Measurements from ENCODE around the gene RNFT1. TPM values are rescaled to one million over a fixed set of nuclear protein-coding genes. Genes with fewer than 3 reads are reported as not detected.
A peak's percentile ranks its signal among the peaks of the same experiment; 100 is the strongest.
"Not testable (repeated sequence)": the region's sequence is repeated elsewhere in the genome, so short reads cannot be mapped to it uniquely, and the experiment has no call there.

RNFT1 gene
- total RNA-seq, 1 experiment from 2014 or later: 11.4 TPM

DNA sequence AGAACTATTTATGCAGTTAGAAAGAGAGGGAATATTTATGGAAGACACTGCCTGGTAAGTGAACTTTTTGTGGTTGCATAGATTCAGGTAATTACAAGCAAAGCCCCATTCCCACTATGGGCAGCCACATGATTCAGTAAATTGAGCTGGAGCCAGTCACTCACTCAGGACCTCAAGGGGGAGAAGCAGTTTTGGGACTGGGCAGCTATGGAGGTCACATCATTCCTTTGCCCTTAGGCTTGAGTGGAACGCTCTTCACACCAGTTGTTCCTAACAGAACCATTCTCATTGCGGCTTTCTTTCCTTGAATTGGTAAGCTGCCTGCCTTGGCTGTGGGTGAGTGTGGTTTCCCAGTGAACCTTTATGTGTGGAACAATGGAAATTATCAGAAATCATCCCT is 34.4 kb downstream of the RNFT1 start:
- not testable (repeated sequence) for DNase-seq (ENCODE audit: low spot score)

DNA sequence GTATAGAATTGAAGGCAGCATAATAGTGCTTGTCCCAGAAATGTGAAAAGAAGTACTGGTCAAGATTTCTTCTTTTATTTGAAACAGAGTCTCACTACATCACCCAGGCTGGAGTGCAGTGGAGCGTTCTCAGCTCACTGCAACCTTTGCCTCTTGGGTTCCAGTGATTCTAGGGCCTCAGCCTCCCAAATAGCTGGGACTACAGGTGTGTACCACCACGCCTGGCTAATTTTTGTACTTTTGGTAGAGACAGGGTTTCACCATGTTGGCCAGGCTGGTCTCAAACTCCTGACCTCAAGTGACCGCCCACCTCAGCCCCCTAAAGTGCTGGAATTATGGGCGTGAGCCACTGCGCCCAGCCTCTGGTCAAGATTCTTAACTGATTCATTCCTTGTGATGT is 43.9 kb downstream of the RNFT1 start:
- not testable (repeated sequence) for DNase-seq (ENCODE audit: low spot score)

DNA sequence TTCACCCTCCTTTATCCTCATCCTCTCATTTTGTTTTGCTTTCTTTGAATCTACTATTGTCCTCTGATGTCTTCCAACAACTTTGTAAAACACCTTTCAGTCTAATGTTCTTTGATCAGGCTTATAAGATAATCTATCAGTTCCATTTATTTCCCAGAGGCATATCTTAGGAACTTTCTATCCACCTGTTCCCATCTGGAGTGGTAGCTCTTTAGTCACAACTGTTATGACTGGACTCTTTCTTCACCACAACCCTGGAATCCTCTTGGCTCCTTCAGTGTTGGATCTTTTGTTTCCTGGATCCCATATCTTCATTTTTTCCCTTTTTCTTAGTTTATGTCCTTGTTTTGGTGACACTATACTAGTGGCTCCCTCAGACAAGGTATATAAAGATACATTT is 48.1 kb downstream of the RNFT1 start:
- DNase-seq (ENCODE audit: low spot score): no peak

DNA sequence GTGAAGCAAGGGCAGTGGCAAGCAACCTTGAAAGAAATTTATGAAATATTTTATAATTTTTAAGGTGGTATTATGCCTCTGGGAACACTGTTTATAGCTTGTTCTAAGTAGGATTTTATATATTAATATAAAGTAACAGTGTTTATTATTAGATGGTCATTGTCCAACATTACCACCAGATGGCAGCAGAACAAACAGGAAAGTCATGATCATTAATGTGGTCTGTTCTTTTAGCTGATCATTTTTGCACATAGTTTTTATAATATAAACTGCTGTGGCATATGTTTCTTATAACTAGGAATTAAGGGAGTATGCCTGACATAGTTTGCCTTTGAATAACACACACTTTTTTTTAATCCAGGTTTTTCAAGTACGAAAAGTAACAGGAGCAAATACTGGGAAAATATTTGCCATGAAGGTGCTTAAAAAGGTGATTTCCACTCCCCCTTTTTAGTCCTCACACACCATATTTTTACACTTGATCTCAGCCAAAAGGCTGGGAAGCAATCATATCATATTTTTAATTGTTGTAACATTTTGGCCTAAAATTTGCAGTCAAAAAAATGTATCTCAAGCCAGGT is 50.2 kb downstream of the RNFT1 start:
- peak; percentile 40 for DNase-seq (ENCODE audit: low spot score)

DNA sequence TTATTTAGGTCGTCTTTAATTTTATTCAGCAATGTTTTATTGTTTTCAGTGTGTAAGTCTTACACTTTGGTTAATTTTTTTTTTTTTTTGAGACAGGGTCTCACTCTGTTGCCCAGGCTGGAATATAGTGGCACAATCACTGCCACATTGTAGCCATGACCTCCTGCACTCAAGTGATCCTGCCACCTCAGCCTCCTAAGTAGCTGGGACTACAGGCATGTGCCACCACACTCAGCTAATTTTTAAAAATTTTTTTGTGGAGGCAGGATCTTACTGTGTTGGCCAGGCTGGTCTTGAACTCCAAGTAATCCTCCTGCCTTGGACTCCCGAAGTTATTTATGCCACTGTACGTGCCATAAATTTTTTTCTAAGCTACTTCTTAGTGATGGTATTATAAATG is 57.1 kb downstream of the RNFT1 start:
- no peak for DNase-seq (ENCODE audit: low spot score)

DNA sequence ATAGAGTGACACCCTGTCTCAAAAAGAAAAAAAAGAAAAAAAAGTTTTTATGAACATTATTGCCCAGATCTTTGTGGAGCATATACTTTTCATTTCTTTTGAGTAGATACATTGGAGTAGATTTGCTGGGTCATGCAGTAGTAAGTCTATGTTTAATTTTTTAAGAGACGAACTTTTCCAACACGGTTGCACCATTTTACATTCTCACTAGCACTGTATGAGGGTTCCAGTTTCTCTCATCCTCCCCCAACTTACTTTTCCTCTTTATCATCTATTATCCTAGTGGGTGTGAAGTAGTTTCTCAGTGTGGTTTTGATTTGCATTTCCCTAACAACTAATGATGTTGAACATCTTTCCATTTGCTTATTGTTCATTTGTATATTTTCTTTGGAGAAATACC is 61.1 kb downstream of the RNFT1 start:
- DNase-seq (ENCODE audit: low spot score): no peak

Other genes starting within 250 kb of the RNFT1 start
- 9.9 and 19.2 TPM in 2 replicates for gene TUBD1, start 71.8 kb downstream of the RNFT1 start, total RNA-seq (2014; rRNA removed; shearing (Covaris generic))
- 29.1 and 32.7 TPM in 2 replicates for gene RPS6KB1, start 71.6 kb downstream of the RNFT1 start, total RNA-seq (2014; rRNA removed; shearing (Covaris generic))
- gene HEATR6, start 114.2 kb upstream of the RNFT1 start, total RNA-seq (2014; rRNA removed; shearing (Covaris generic)): 10.0 and 18.2 TPM in 2 replicates
- gene CA4, start 185.2 kb upstream of the RNFT1 start, total RNA-seq (2014; rRNA removed; shearing (Covaris generic)): 0.17 TPM in 1 of 2 replicates, not detected in the other